ENCODE data around the gene LRBA. TPM values are rescaled to one million over a fixed set of nuclear protein-coding genes. Genes with fewer than 3 reads are reported as not detected.
"Not testable (repeated sequence)": the region's sequence is repeated elsewhere in the genome, so short reads cannot be mapped to it uniquely, and the experiment has no call there.

The LRBA gene
- 15.9 TPM for polyA plus RNA-seq (2013, experiment 1 of 2)
- 15.7 TPM for polyA plus RNA-seq (2013, experiment 2 of 2)

DNA sequence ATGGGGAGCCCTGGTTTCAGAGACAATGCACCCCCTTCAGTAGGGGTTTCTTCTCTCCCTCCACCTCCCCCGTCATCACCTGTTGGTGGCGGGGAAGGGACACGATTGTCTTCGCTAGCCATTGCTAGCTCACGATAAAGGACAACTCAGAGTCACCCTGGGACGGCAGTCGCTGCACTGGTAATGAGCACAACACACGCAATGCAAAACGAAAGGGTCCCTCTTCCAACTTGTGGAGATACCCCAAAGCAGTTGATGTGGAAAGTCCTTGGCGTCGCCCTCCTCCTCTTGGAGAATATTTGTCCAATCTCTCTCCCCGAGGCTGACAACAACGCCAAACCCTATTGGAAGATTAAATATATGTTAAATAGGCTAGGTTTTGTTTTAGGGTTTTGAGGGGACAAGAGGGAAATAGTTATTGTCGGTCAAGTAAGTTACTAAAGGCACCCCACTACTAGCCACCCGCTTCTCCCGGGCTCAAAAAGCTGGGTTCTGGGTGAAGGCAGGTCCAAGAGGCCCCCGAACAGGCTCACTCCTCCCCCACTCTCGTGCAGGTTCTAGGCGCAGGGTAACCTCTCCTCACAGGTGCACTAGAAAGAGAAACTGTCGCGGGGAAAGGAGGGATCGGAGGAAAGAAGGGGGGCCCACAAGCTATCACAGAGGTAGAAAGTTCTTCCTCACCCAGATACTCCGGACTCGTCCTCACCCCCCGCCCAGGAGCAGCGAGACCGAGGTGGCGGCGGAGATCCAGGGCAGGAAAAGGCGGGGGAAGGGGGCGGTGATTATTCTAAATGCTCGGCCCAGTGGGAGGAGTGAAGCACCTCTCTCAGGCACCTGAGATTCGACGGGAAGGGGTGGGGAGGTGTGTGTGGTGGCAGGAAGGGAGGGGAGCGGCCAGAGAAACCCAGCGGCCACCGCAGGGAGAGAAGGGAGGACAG, at the start of gene LRBA:
LRBA (minus strand) TSS at position 764 of the 938 bp plus-strand sequence; CDS start at position 122, 642 bp downstream.
- peak within 1 kb of the TSS; percentile 88 for H3K27ac ChIP-seq (replicated peaks; ENCODE audit: low read length)
- H3K14ac ChIP-seq (ENCODE audit: low read length), result peak within 1 kb of the TSS; percentile 100
- H2BK120ac ChIP-seq (ENCODE audit: low read depth, low read length), result no peak within 1 kb of the TSS
- H2BK15ac ChIP-seq (ENCODE audit: low read length), result no peak within 1 kb of the TSS
- H3K9me3 ChIP-seq (replicated peaks in 1 of 2; ENCODE audit: control insufficient read depth in 2 of 2, insufficient read depth in 1 of 2, low read depth in 1 of 2, low read length in 2 of 2), result no peaks in the 10 kb centered on the region
- H2BK5ac ChIP-seq (ENCODE audit: low read length), result peak within 1 kb of the TSS; percentile 88
- H2AK5ac ChIP-seq (ENCODE audit: low read depth, low read length), result no peak within 1 kb of the TSS
- peak within 1 kb of the TSS; percentile 99 for H3K18ac ChIP-seq (ENCODE audit: low read length)
- H4K8ac ChIP-seq (ENCODE audit: low read depth, low read length), result peak within 1 kb of the TSS; percentile 92
- peaks cover 0 to 4% of the 10 kb centered on the region in 2 donors for H3K36me3 ChIP-seq (replicated peaks in 1 of 2; ENCODE audit: control insufficient read depth in 2 of 2, insufficient read depth in 2 of 2, low read length in 2 of 2)
- H3K23ac ChIP-seq (ENCODE audit: low read depth, low read length, poor library complexity), result peak within 1 kb of the TSS; percentile 95
- H3K4me1 ChIP-seq (ENCODE audit: control insufficient read depth in 2 of 2, insufficient read depth in 1 of 2, low read depth in 1 of 2, low read length in 2 of 2), result peaks cover 0 to 4% of the 10 kb centered on the region in 2 donors
- peak within 1 kb of the TSS; percentile 89 to 98 for H3K4me3 ChIP-seq (ENCODE audit: low read length in 2 of 2)
- H3K9ac ChIP-seq (ENCODE audit: low read depth, low read length, poor library complexity), result peak within 1 kb of the TSS; percentile 99
- H4K91ac ChIP-seq (ENCODE audit: low read depth, low read length, poor library complexity), result no peak within 1 kb of the TSS
- no CpG with 5 or more reads among the region's 37 CpGs for WGBS, 2 donors (ENCODE audit: extremely low coverage in 2 of 2, insufficient read length in 2 of 2, insufficient replicate concordance in 1 of 2)
- H3K79me1 ChIP-seq (ENCODE audit: low read depth, low read length), result no peaks in the 10 kb centered on the region
- peak within 1 kb of the TSS; percentile 96 for H3K4ac ChIP-seq (ENCODE audit: low read length)
- peak within 1 kb of the TSS; percentile 100 for H2AFZ ChIP-seq (ENCODE audit: low read length)
- H3K27me3 ChIP-seq (ENCODE audit: control insufficient read depth in 3 of 3, insufficient read depth in 3 of 3, low read depth in 1 of 3, low read length in 3 of 3), result no peaks in the 10 kb centered on the region
- DNase-seq (ENCODE audit: low spot score), result peak; percentile 68
- H3K4me2 ChIP-seq (ENCODE audit: insufficient read depth, low read length, poor library complexity, severe bottlenecking), result peak within 1 kb of the TSS; percentile 68
- no peak within 1 kb of the TSS for H2BK12ac ChIP-seq (ENCODE audit: low read length)

- not testable (repeated sequence) for H2AK5ac ChIP-seq (ENCODE audit: low read depth, low read length); H3K9me3 ChIP-seq (replicated peaks in 1 of 2; ENCODE audit: control insufficient read depth in 2 of 2, insufficient read depth in 1 of 2, low read depth in 1 of 2, low read length in 2 of 2); H2AFZ ChIP-seq (ENCODE audit: low read length); H3K27ac ChIP-seq (replicated peaks; ENCODE audit: low read length); H3K27me3 ChIP-seq (ENCODE audit: control insufficient read depth in 3 of 3, insufficient read depth in 3 of 3, low read depth in 1 of 3, low read length in 3 of 3); H2BK120ac ChIP-seq (ENCODE audit: low read depth, low read length); H3K36me3 ChIP-seq (replicated peaks in 1 of 2; ENCODE audit: control insufficient read depth in 2 of 2, insufficient read depth in 2 of 2, low read length in 2 of 2); H4K8ac ChIP-seq (ENCODE audit: low read depth, low read length); H3K18ac ChIP-seq (ENCODE audit: low read length); H2BK5ac ChIP-seq (ENCODE audit: low read length); H3K4ac ChIP-seq (ENCODE audit: low read length); H3K23ac ChIP-seq (ENCODE audit: low read depth, low read length, poor library complexity); H2BK12ac ChIP-seq (ENCODE audit: low read length); H4K91ac ChIP-seq (ENCODE audit: low read depth, low read length, poor library complexity); H3K4me3 ChIP-seq (ENCODE audit: low read length in 2 of 2); H3K4me2 ChIP-seq (ENCODE audit: insufficient read depth, low read length, poor library complexity, severe bottlenecking); H3K4me1 ChIP-seq (ENCODE audit: control insufficient read depth in 2 of 2, insufficient read depth in 1 of 2, low read depth in 1 of 2, low read length in 2 of 2); H3K79me1 ChIP-seq (ENCODE audit: low read depth, low read length); DNase-seq (ENCODE audit: low spot score); H2BK15ac ChIP-seq (ENCODE audit: low read length); H3K9ac ChIP-seq (ENCODE audit: low read depth, low read length, poor library complexity); H3K14ac ChIP-seq (ENCODE audit: low read length)
- no CpG with 5 or more reads among the region's 3 CpGs for WGBS, 2 donors (ENCODE audit: extremely low coverage in 2 of 2, insufficient read length in 2 of 2, insufficient replicate concordance in 1 of 2)
Measured at GRCh38 chr4:151063143-151063542, 48.1 kb upstream of the LRBA start.

DNA sequence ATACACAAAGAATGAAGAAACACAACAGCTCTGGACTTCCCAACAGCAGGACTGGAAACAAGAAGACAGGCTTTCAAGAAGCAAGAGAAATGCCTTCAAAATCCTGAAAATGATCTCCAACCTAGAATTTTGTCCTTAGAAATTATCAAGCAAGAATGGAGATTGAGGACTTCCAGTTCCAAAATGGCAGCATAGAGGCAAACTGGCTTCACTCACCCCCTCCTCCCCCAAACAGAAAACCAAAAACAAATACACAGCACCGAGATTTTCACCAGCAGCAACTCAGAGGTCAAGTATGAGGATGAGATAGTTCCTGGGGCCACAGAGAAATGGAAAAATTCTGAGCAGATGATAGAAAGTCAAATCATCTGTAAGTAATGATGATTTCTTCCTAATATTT, 40.5 kb upstream of the LRBA start:
- no peaks in the 10 kb centered on the region for H3K9me3 ChIP-seq (replicated peaks in 1 of 2; ENCODE audit: control insufficient read depth in 2 of 2, insufficient read depth in 1 of 2, low read depth in 1 of 2, low read length in 2 of 2)
- H2AK5ac ChIP-seq (ENCODE audit: low read depth, low read length), result no peak overlapping the region
- H2AFZ ChIP-seq (ENCODE audit: low read length), result peak overlapping the region; percentile 51
- no CpG with 5 or more reads among the region's 1 CpG for WGBS, 2 donors (ENCODE audit: extremely low coverage in 2 of 2, insufficient read length in 2 of 2, insufficient replicate concordance in 1 of 2)
- H3K4me2 ChIP-seq (ENCODE audit: insufficient read depth, low read length, poor library complexity, severe bottlenecking), result no peak overlapping the region
- no peak for DNase-seq (ENCODE audit: low spot score)
- no peak overlapping the region for H3K27ac ChIP-seq (replicated peaks; ENCODE audit: low read length)
- no peak overlapping the region for H3K23ac ChIP-seq (ENCODE audit: low read depth, low read length, poor library complexity)
- H3K79me1 ChIP-seq (ENCODE audit: low read depth, low read length), result no peaks in the 10 kb centered on the region
- H2BK15ac ChIP-seq (ENCODE audit: low read length), result no peak overlapping the region
- no peak overlapping the region for H2BK120ac ChIP-seq (ENCODE audit: low read depth, low read length)
- H4K8ac ChIP-seq (ENCODE audit: low read depth, low read length), result no peak overlapping the region
- H3K18ac ChIP-seq (ENCODE audit: low read length), result no peak overlapping the region
- H3K27me3 ChIP-seq (ENCODE audit: control insufficient read depth in 3 of 3, insufficient read depth in 3 of 3, low read depth in 1 of 3, low read length in 3 of 3), result no peaks in the 10 kb centered on the region
- no peaks in the 10 kb centered on the region for H3K36me3 ChIP-seq (replicated peaks in 1 of 2; ENCODE audit: control insufficient read depth in 2 of 2, insufficient read depth in 2 of 2, low read length in 2 of 2)
- no peak overlapping the region for H3K9ac ChIP-seq (ENCODE audit: low read depth, low read length, poor library complexity)
- no peak overlapping the region for H3K4ac ChIP-seq (ENCODE audit: low read length)
- no peak overlapping the region for H3K4me3 ChIP-seq (ENCODE audit: low read length in 2 of 2)
- no peak overlapping the region for H4K91ac ChIP-seq (ENCODE audit: low read depth, low read length, poor library complexity)
- H2BK12ac ChIP-seq (ENCODE audit: low read length), result no peak overlapping the region
- H2BK5ac ChIP-seq (ENCODE audit: low read length), result no peak overlapping the region
- H3K14ac ChIP-seq (ENCODE audit: low read length), result no peak overlapping the region
- no peaks in the 10 kb centered on the region for H3K4me1 ChIP-seq (ENCODE audit: control insufficient read depth in 2 of 2, insufficient read depth in 1 of 2, low read depth in 1 of 2, low read length in 2 of 2)

GRCh38 chr4:151052785-151053184, 37.7 kb upstream of the LRBA start:
- WGBS, 2 donors (ENCODE audit: extremely low coverage in 2 of 2, insufficient read length in 2 of 2, insufficient replicate concordance in 1 of 2), result no CpG with 5 or more reads among the region's 3 CpGs
- H3K23ac ChIP-seq (ENCODE audit: low read depth, low read length, poor library complexity), result no peak overlapping the region
- no peak overlapping the region for H2AK5ac ChIP-seq (ENCODE audit: low read depth, low read length)

More at GRCh38 chr4:151052785-151053184, 37.7 kb upstream of the LRBA start:
- H3K9ac ChIP-seq (ENCODE audit: low read depth, low read length, poor library complexity), result no peak overlapping the region
- peaks cover 0 to 8% of the 10 kb centered on the region in 2 donors for H3K4me1 ChIP-seq (ENCODE audit: control insufficient read depth in 2 of 2, insufficient read depth in 1 of 2, low read depth in 1 of 2, low read length in 2 of 2)
- no peak overlapping the region for H3K18ac ChIP-seq (ENCODE audit: low read length)
- no peak overlapping the region for H2BK12ac ChIP-seq (ENCODE audit: low read length)
- no peak for DNase-seq (ENCODE audit: low spot score)
- no peak overlapping the region for H2BK5ac ChIP-seq (ENCODE audit: low read length)
- H3K27ac ChIP-seq (replicated peaks; ENCODE audit: low read length), result no peak overlapping the region
- no peak overlapping the region for H3K4me3 ChIP-seq (ENCODE audit: low read length in 2 of 2)
- H3K14ac ChIP-seq (ENCODE audit: low read length), result no peak overlapping the region
- no peak overlapping the region for H2BK15ac ChIP-seq (ENCODE audit: low read length)
- H3K27me3 ChIP-seq (ENCODE audit: control insufficient read depth in 3 of 3, insufficient read depth in 3 of 3, low read depth in 1 of 3, low read length in 3 of 3), result no peaks in the 10 kb centered on the region
- H3K4ac ChIP-seq (ENCODE audit: low read length), result no peak overlapping the region
- H3K4me2 ChIP-seq (ENCODE audit: insufficient read depth, low read length, poor library complexity, severe bottlenecking), result no peak overlapping the region
- no peaks in the 10 kb centered on the region for H3K9me3 ChIP-seq (replicated peaks in 1 of 2; ENCODE audit: control insufficient read depth in 2 of 2, insufficient read depth in 1 of 2, low read depth in 1 of 2, low read length in 2 of 2)
- no peak overlapping the region for H2BK120ac ChIP-seq (ENCODE audit: low read depth, low read length)
- H4K8ac ChIP-seq (ENCODE audit: low read depth, low read length), result no peak overlapping the region
- H2AFZ ChIP-seq (ENCODE audit: low read length), result no peak overlapping the region
- no peaks in the 10 kb centered on the region for H3K79me1 ChIP-seq (ENCODE audit: low read depth, low read length)
- H3K36me3 ChIP-seq (replicated peaks in 1 of 2; ENCODE audit: control insufficient read depth in 2 of 2, insufficient read depth in 2 of 2, low read length in 2 of 2), result no peaks in the 10 kb centered on the region
- no peak overlapping the region for H4K91ac ChIP-seq (ENCODE audit: low read depth, low read length, poor library complexity)
